Aorta (tissue), 4 donors: ENCODE results near the gene GRSF1. TPM values are rescaled to one million over a fixed set of nuclear protein-coding genes. Genes with fewer than 3 reads are reported as not detected.

Experiments used
- polyA plus RNA-seq, 2 donors: library from polyadenylated mRNA; stranded (reverse); fragments of 200-250 nt; gene quantifications; one replicate each; pipeline ENCODE4 v1.2.3, GENCODE V29; 2013
- total RNA-seq, 2 donors: library from RNA; stranded (reverse); fragmentation: NEBNext Ultra II Directional; extraction: Animal tissue kit (Norgen Biotek cat#: 25700); gene quantifications; one replicate each; pipeline ENCODE4 v1.2.1, GENCODE V29; 2021
- donor health status: healthy with polysubstance abuse.
- donor health status: Bipolar disorder and iron deficiency.
- donor health status: DM: no; HTN: no; CAD: no.
- donor health status: DM: yes; HTN: yes; CAD: no.

Gene GRSF1
- total and polyA plus RNA-seq, 4 donors, result 38.3 to 46.1 (median 39.6) TPM

Other genes starting within 250 kb of the GRSF1 start
- gene AMBN, start 247.6 kb downstream of the GRSF1 start, total RNA-seq, result not detected
- not detected for gene AMBN, start 247.6 kb downstream of the GRSF1 start, polyA plus RNA-seq
- under 1 TPM in 1 of 2 donors, not detected in 1; 0.19 TPM for gene ENAM, start 211.1 kb downstream of the GRSF1 start, total RNA-seq
- gene ENAM, start 211.1 kb downstream of the GRSF1 start, polyA plus RNA-seq, result not detected
- 10 to 100 TPM in 1 of 2 donors, 1 to 10 TPM in 1; 8.0 to 33.8 TPM for gene JCHAIN, start 173.4 kb downstream of the GRSF1 start, total RNA-seq
- 10 to 100 TPM in 1 of 2 donors, 1 to 10 TPM in 1; 2.7 to 23.3 TPM for gene JCHAIN, start 173.4 kb downstream of the GRSF1 start, polyA plus RNA-seq
- gene UTP3, start 151.4 kb downstream of the GRSF1 start, total RNA-seq, result 10 to 100 TPM; 22.0 to 25.0 TPM
- gene UTP3, start 151.4 kb downstream of the GRSF1 start, polyA plus RNA-seq, result 10 to 100 TPM; 17.6 to 22.9 TPM
- gene RUFY3, start 117.9 kb downstream of the GRSF1 start, total RNA-seq, result 10 to 100 TPM; 48.5 to 96.9 TPM
- gene RUFY3, start 117.9 kb downstream of the GRSF1 start, polyA plus RNA-seq, result 10 to 100 TPM in 1 of 2 donors, 1 to 10 TPM in 1; 7.4 to 35.7 TPM
- 10 to 100 TPM; 26.5 to 29.8 TPM for gene MOB1B, start 62.5 kb upstream of the GRSF1 start, total RNA-seq
- gene MOB1B, start 62.5 kb upstream of the GRSF1 start, polyA plus RNA-seq, result 1 to 10 TPM; 5.9 to 6.1 TPM
- gene DCK, start 153.8 kb upstream of the GRSF1 start, total RNA-seq, result 10 to 100 TPM; 10.7 to 11.2 TPM
- 10 to 100 TPM in 1 of 2 donors, 1 to 10 TPM in 1; 7.5 to 21.0 TPM for gene DCK, start 153.8 kb upstream of the GRSF1 start, polyA plus RNA-seq